ENCODE measurements around the gene DAAM2. TPM values are rescaled to one million over a fixed set of nuclear protein-coding genes. Genes with fewer than 3 reads are reported as not detected.

The DAAM2 gene
- total RNA-seq, 1 donor from 2014 or later = 31.8 TPM

DNA sequence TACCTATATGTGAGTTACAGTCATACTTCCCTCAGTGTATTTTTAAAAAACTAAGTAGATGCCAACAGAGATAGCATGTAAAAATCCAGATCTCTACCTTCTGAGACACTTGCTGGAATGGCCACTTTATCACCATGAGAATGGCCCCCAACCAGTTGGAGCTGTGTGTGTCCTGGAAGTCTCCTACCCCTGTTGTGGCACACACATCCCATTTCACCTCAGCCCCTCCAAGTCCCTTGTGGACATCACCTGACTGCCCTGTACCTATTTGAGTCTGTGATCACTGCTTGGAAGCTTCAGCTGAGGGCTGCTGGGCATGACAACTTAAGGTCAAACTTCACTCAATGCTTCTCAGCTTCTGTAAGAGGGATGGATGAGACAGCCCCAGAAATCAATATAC lies 118.0 kb downstream of the DAAM2 start:
- H3K9ac ChIP-seq (ENCODE audit: low read depth in 1 of 3, low read length in 3 of 3) = no peak overlapping the region
- H3K4me1 ChIP-seq (ENCODE audit: control insufficient read depth in 3 of 3, insufficient read depth in 3 of 3, low read length in 3 of 3) = no peaks in the 10 kb centered on the region
- H3K4me3 ChIP-seq (ENCODE audit: low read length in 3 of 3) = no peak overlapping the region
- H3K36me3 ChIP-seq (ENCODE audit: control insufficient read depth in 3 of 3, insufficient read depth in 3 of 3, low read length in 3 of 3) = peaks cover 71 to 76% (median 74%) of the 10 kb centered on the region in 3 donors
- no peaks in the 10 kb centered on the region for H3K27me3 ChIP-seq (ENCODE audit: control insufficient read depth in 3 of 3, insufficient read depth in 3 of 3, low read length in 3 of 3)
- H3K9me3 ChIP-seq (ENCODE audit: control insufficient read depth in 3 of 3, low read length in 3 of 3) = no peaks in the 10 kb centered on the region
- no peak overlapping the region for H3K27ac ChIP-seq (ENCODE audit: low read depth, low read length)

DNA sequence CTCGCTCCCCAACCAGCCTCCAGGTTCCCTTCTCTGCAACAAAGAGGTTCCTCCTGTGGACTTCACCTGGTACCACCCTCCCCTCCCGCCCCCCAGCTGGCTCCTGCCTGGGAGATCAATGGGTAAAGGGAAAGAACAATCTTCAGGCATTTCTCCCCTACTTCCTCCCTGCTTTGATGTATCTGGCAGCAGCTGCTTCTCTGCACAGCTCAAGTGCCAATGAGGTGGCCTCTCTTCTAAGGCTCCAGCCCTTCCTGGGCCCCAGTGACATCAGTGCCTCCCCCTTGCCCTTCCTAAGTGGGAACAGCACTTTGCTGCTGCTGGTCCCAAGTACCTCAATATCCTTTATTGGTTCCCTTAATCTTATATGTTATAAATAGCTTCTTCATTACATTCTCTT lies 118.6 kb downstream of the DAAM2 start:
- Histone ChIP-seq H3K9me3 (ENCODE audit: control insufficient read depth in 3 of 3, low read length in 3 of 3) (no peaks in the 10 kb centered on the region), H3K4me3 (ENCODE audit: low read length in 3 of 3) (no peak overlapping the region), H3K4me1 (ENCODE audit: control insufficient read depth in 3 of 3, insufficient read depth in 3 of 3, low read length in 3 of 3) (no peaks in the 10 kb centered on the region), H3K9ac (ENCODE audit: low read depth in 1 of 3, low read length in 3 of 3) (no peak overlapping the region), H3K27me3 (ENCODE audit: control insufficient read depth in 3 of 3, insufficient read depth in 3 of 3, low read length in 3 of 3) (no peaks in the 10 kb centered on the region), H3K36me3 (ENCODE audit: control insufficient read depth in 3 of 3, insufficient read depth in 3 of 3, low read length in 3 of 3) (peaks cover 74 to 78% (median 75%) of the 10 kb centered on the region in 3 donors), H3K27ac (ENCODE audit: low read depth, low read length) (no peak overlapping the region)

DNA sequence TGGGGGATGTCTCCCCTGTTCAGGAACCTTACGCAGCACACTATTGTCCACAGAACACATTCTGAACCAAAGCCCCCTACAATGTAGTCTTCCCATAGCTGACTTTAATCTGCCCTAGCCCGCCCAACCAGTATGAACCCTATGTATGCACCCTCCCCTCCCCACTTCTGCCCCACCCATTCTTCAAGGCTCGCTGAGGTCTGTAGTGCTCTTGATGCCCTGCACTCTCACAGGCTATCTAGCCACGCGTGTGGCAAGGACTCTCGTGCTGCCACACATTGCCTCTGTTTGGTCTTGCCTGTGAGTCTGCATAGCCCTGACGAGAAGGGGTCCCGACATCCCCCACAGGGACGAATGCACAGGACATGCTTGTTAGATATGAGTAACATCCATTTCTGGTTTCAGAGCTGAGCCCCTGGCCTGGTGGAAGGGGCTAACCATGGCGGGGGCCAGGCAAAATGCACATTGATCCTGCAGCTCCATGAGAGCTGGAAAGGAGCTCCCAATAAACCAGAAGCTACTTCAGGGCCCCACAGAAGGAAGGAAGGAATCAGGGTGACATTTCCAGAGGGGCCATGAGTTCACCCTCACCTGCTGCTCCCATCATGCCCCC lies 119.4 kb downstream of the DAAM2 start:
- Histone ChIP-seq H3K27me3 (ENCODE audit: control insufficient read depth in 3 of 3, insufficient read depth in 3 of 3, low read length in 3 of 3) (no peaks in the 10 kb centered on the region), H3K9me3 (ENCODE audit: control insufficient read depth in 3 of 3, low read length in 3 of 3) (no peaks in the 10 kb centered on the region), H3K9ac (ENCODE audit: low read depth in 1 of 3, low read length in 3 of 3) (no peak overlapping the region), H3K27ac (ENCODE audit: low read depth, low read length) (no peak overlapping the region), H3K4me3 (ENCODE audit: low read length in 3 of 3) (no peak overlapping the region), H3K4me1 (ENCODE audit: control insufficient read depth in 3 of 3, insufficient read depth in 3 of 3, low read length in 3 of 3) (no peaks in the 10 kb centered on the region), H3K36me3 (ENCODE audit: control insufficient read depth in 3 of 3, insufficient read depth in 3 of 3, low read length in 3 of 3) (peaks cover 74 to 76% (median 74%) of the 10 kb centered on the region in 3 donors)

GRCh38 chr6:39912446-39912845 lies 120.3 kb downstream of the DAAM2 start:
- no peaks in the 10 kb centered on the region for H3K9me3 ChIP-seq (ENCODE audit: control insufficient read depth in 3 of 3, low read length in 3 of 3)
- H3K27ac ChIP-seq (ENCODE audit: low read depth, low read length) = no peak overlapping the region
- no peaks in the 10 kb centered on the region for H3K27me3 ChIP-seq (ENCODE audit: control insufficient read depth in 3 of 3, insufficient read depth in 3 of 3, low read length in 3 of 3)
- H3K36me3 ChIP-seq (ENCODE audit: control insufficient read depth in 3 of 3, insufficient read depth in 3 of 3, low read length in 3 of 3) = peaks cover 70 to 76% (median 76%) of the 10 kb centered on the region in 3 donors
- no peak overlapping the region for H3K4me3 ChIP-seq (ENCODE audit: low read length in 3 of 3)
- H3K4me1 ChIP-seq (ENCODE audit: control insufficient read depth in 3 of 3, insufficient read depth in 3 of 3, low read length in 3 of 3) = no peaks in the 10 kb centered on the region
- H3K9ac ChIP-seq (ENCODE audit: low read depth in 1 of 3, low read length in 3 of 3) = no peak overlapping the region

DNA sequence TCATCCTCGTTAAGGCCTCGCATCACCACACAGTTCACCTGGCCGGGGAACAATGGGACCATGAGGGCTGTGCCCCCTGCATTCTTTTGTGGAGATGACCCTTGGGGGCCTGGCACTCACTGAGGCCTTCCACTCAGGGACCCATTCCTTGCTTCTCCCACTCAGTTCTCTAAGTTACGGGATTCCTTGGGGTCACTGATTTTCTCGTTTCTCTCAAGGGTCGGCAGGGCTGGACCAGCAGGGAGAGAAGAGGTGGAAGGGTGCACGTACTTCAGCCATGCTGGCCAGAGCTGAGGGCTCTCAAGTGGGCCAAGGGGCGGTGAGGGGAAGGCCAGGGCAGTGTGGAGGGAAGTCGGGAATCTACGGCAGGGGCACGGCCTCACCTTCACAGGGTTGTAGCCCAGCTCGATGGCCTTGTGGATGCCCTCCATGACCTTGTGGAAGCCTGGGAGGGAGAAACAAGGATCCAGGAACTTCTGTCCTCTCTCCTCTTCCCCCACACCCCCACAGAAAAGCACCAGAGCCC lies 121.3 kb downstream of the DAAM2 start:
- Histone ChIP-seq H3K4me1 (ENCODE audit: control insufficient read depth in 3 of 3, insufficient read depth in 3 of 3, low read length in 3 of 3) (no peaks in the 10 kb centered on the region), H3K27ac (ENCODE audit: low read depth, low read length) (no peak overlapping the region), H3K4me3 (ENCODE audit: low read length in 3 of 3) (no peak overlapping the region), H3K27me3 (ENCODE audit: control insufficient read depth in 3 of 3, insufficient read depth in 3 of 3, low read length in 3 of 3) (no peaks in the 10 kb centered on the region), H3K9ac (ENCODE audit: low read depth in 1 of 3, low read length in 3 of 3) (no peak overlapping the region), H3K36me3 (ENCODE audit: control insufficient read depth in 3 of 3, insufficient read depth in 3 of 3, low read length in 3 of 3) (peaks cover 64 to 76% (median 67%) of the 10 kb centered on the region in 3 donors), H3K9me3 (ENCODE audit: control insufficient read depth in 3 of 3, low read length in 3 of 3) (no peaks in the 10 kb centered on the region)

GRCh38 chr6:39914239-39914638 lies 122.1 kb downstream of the DAAM2 start:
- Histone ChIP-seq H3K27me3 (ENCODE audit: control insufficient read depth in 3 of 3, insufficient read depth in 3 of 3, low read length in 3 of 3) (no peaks in the 10 kb centered on the region), H3K36me3 (ENCODE audit: control insufficient read depth in 3 of 3, insufficient read depth in 3 of 3, low read length in 3 of 3) (peaks cover 60 to 75% (median 67%) of the 10 kb centered on the region in 3 donors), H3K27ac (ENCODE audit: low read depth, low read length) (no peak overlapping the region), H3K4me3 (ENCODE audit: low read length in 3 of 3) (no peak overlapping the region), H3K9me3 (ENCODE audit: control insufficient read depth in 3 of 3, low read length in 3 of 3) (no peaks in the 10 kb centered on the region), H3K9ac (ENCODE audit: low read depth in 1 of 3, low read length in 3 of 3) (no peak overlapping the region), H3K4me1 (ENCODE audit: control insufficient read depth in 3 of 3, insufficient read depth in 3 of 3, low read length in 3 of 3) (no peaks in the 10 kb centered on the region)

DNA sequence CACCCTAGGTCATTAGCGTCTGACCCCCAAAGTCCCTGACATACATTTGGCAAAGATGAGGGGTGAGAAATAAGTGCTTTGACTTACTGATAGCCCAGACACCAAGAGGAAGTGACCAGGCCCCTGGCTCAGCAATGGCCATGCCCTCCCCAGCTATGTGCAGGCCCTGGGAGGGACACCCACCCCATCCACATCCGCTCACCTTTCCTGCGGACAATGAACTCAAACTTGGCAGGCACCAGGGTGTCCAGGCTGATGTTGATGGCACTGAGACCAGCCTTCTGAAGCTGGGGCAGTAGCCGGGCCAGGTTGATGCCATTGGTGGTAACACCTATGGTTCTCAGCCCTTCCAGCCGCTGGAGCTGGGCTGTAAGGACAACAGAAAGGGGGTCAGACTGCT lies 123.7 kb downstream of the DAAM2 start:
- Histone ChIP-seq H3K27me3 (ENCODE audit: control insufficient read depth in 3 of 3, insufficient read depth in 3 of 3, low read length in 3 of 3) (no peaks in the 10 kb centered on the region), H3K9me3 (ENCODE audit: control insufficient read depth in 3 of 3, low read length in 3 of 3) (no peaks in the 10 kb centered on the region), H3K4me3 (ENCODE audit: low read length in 3 of 3) (no peak overlapping the region), H3K36me3 (ENCODE audit: control insufficient read depth in 3 of 3, insufficient read depth in 3 of 3, low read length in 3 of 3) (peaks cover 46 to 61% (median 57%) of the 10 kb centered on the region in 3 donors), H3K27ac (ENCODE audit: low read depth, low read length) (no peak overlapping the region), H3K9ac (ENCODE audit: low read depth in 1 of 3, low read length in 3 of 3) (no peak overlapping the region), H3K4me1 (ENCODE audit: control insufficient read depth in 3 of 3, insufficient read depth in 3 of 3, low read length in 3 of 3) (no peaks in the 10 kb centered on the region)

- Histone ChIP-seq H3K36me3 (ENCODE audit: control insufficient read depth in 3 of 3, insufficient read depth in 3 of 3, low read length in 3 of 3) (peaks cover 38 to 56% (median 53%) of the 10 kb centered on the region in 3 donors), H3K9me3 (ENCODE audit: control insufficient read depth in 3 of 3, low read length in 3 of 3) (no peaks in the 10 kb centered on the region)
Measured at GRCh38 chr6:39917329-39917728, 125.2 kb downstream of the DAAM2 start.

DNA sequence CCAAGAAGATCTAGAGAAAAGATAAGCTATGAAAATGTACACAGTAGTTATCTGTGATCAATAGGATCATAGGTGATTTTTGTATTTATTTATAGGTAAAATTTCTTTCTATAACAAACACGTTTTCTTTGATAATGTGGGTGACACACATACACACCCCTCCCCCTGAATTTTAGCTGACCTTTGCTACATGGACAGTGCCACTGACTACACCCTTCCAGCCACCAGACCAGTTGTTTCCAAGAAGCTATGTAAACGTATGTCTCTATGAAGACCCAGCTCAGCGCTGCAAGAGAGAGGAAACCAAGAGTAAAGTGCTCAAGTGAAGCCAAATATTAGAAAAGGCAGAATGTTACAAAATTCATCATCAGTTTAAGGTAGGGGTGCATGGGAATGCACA lies 125.8 kb downstream of the DAAM2 start:
- Histone ChIP-seq H3K4me3 (ENCODE audit: low read length in 3 of 3) (no peak overlapping the region), H3K9ac (ENCODE audit: low read depth in 1 of 3, low read length in 3 of 3) (no peak overlapping the region), H3K27me3 (ENCODE audit: control insufficient read depth in 3 of 3, insufficient read depth in 3 of 3, low read length in 3 of 3) (no peaks in the 10 kb centered on the region), H3K9me3 (ENCODE audit: control insufficient read depth in 3 of 3, low read length in 3 of 3) (no peaks in the 10 kb centered on the region), H3K27ac (ENCODE audit: low read depth, low read length) (no peak overlapping the region), H3K36me3 (ENCODE audit: control insufficient read depth in 3 of 3, insufficient read depth in 3 of 3, low read length in 3 of 3) (peaks cover 38 to 56% (median 53%) of the 10 kb centered on the region in 3 donors), H3K4me1 (ENCODE audit: control insufficient read depth in 3 of 3, insufficient read depth in 3 of 3, low read length in 3 of 3) (peaks cover 0 to 5% (median 5%) of the 10 kb centered on the region in 3 donors)

More at GRCh38 chr6:39917329-39917728, 125.2 kb downstream of the DAAM2 start:
- H3K4me3 ChIP-seq (ENCODE audit: low read length in 3 of 3) = no peak overlapping the region
- H3K4me1 ChIP-seq (ENCODE audit: control insufficient read depth in 3 of 3, insufficient read depth in 3 of 3, low read length in 3 of 3) = no peaks in the 10 kb centered on the region
- H3K9ac ChIP-seq (ENCODE audit: low read depth in 1 of 3, low read length in 3 of 3) = no peak overlapping the region
- H3K27ac ChIP-seq (ENCODE audit: low read depth, low read length) = no peak overlapping the region
- H3K27me3 ChIP-seq (ENCODE audit: control insufficient read depth in 3 of 3, insufficient read depth in 3 of 3, low read length in 3 of 3) = no peaks in the 10 kb centered on the region

GRCh38 chr6:39918831-39919230 lies 126.7 kb downstream of the DAAM2 start:
- Histone ChIP-seq H3K4me1 (ENCODE audit: control insufficient read depth in 3 of 3, insufficient read depth in 3 of 3, low read length in 3 of 3) (peaks cover 0 to 13% (median 12%) of the 10 kb centered on the region in 3 donors), H3K27ac (ENCODE audit: low read depth, low read length) (no peak overlapping the region), H3K27me3 (ENCODE audit: control insufficient read depth in 3 of 3, insufficient read depth in 3 of 3, low read length in 3 of 3) (no peaks in the 10 kb centered on the region), H3K9ac (ENCODE audit: low read depth in 1 of 3, low read length in 3 of 3) (no peak overlapping the region), H3K4me3 (ENCODE audit: low read length in 3 of 3) (no peak overlapping the region), H3K9me3 (ENCODE audit: control insufficient read depth in 3 of 3, low read length in 3 of 3) (no peaks in the 10 kb centered on the region), H3K36me3 (ENCODE audit: control insufficient read depth in 3 of 3, insufficient read depth in 3 of 3, low read length in 3 of 3) (peaks cover 38 to 54% (median 51%) of the 10 kb centered on the region in 3 donors)
